Measurements from ENCODE around the gene TLR3.

TLR3 gene

DNA sequence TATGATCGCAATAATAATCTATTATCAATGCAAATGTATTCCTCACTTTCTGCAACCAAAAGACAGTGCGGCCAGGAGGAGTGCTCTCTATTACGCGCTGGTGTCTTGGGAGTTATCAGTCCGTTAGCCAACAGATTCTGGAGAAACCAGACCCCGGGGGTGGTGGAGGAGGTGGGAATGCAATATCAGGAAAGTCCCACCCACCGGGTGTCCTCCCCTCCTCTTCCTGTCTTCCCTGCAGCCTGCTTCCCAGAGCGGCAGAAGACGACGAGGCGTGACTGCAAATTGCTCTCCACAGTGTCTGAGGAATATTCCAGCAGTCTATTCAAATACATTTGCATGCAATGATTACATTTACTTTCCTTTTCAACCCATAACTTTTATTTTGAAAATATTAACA, 17.9 kb upstream of the TLR3 start:
- DNase-seq: no peak

DNA sequence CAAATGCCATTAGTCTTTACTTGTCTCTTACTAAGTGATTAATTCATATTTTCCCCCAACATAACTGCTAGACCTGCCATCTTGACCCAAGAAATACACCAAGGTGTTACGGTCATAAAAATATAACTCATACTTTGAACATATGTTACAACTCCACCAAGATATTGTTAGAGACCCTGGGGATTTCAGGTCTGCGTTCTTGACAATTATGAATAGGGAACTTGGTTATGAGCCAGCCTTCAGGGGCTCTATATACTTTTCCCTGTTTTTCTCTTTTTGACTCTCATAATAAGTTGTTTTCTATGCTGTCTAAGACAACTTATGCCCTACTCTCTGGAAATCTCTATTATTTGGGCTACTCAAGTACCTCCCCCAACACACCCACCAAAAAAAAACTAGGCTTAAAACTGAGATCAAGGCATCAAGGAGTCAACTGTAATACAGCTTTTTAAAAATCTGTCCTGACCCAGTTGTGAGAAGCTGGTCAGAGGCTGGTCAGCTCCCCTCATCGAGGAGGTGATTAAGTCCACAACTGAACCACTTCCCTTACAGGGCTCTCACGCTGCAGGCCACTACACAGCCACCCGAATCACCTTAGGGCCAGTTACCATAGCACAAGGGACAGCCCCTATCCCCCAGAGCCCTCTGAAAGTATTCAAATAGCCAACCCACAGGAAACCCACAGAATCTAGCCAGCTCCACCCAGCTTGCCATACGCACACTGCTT, 10.5 kb upstream of the TLR3 start:
- no peak for DNase-seq

DNA sequence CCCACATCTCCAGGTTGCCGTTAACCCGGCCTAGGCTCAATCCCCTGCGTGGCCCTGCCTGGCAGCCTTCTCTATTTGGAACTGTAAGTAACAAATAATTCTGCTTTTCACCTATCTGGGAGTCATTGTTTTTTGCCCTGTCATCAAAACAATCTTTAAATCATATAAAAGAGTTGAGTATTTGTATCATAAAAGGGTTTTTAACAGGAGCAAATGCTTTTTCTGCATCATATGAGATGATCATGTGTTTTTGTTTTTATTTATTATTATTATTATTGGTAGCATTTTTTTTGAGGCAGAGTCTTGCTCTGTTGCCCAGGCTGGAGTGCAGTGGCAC, 10.0 kb upstream of the TLR3 start:
- DNase-seq: no peak

DNA sequence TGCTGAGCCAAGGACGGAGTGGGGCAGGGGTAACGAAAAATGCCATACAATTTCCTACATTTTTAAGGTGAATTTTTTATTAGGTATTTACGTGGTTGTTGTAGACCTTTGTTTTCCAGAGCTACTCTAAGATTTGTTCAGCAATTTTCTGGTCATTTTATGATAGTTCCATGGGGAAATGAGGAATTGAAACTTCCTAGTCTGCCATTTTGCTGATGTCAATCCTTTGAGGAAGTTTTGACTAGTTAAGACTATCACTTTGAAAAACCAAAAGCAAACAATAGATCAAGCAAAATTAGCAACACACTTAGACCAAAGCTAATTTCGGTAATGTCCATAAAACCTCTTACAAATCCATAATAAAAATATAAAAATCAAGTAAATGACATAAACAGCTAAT, 7.0 kb upstream of the TLR3 start:
- DNase-seq: no peak

DNA sequence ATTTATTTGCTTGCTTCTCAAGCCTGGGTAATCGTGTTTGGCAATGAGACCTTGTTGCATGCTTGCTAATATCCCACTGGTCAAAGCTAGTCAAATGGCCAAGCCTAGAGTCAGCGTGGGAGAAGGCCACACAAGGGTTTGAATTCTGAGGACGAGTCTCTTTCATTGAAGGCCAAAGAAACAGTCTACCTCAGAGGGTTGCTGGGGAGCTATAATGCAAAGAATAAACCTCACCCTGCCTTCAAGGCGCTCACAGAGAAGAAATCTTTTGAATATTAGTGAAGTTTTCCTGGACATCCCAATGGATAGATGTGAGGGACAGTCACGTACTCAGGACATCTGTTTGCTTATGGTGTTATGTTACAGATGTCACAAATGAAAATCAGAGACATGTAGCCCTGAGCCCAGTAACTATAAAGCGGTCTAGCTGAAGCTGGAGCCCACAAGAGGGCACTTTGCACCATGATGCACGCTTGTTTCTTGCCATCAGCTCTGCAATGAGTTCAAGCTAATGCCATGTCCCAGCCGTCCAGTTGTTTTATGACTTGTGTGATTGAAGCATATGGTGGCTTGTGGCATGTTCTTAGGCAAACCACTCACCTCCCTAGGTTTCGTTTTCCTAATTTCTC, 1.1 kb upstream of the TLR3 start:
- DNase-seq: peak; percentile 6

DNA sequence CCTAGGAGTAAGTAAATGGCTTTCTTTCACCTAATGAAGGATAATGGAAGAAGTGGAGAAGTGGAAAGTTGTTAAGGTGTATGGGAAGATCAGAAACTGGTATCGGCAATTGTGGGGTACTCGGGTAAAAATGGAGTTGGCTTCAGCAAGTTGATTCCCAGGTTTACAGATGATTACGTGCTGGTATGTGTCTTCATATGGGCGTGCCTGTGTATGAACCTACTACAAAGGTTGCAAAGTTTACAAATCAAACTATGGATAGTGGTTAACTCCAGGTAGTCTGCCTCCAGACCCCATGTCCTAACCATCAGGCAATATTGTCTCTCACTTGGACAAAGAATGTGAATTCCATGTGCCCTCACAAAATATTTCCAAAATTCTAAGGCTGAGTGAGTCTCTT, 773 bp downstream of the TLR3 start:
- DNase-seq: no peak

DNA sequence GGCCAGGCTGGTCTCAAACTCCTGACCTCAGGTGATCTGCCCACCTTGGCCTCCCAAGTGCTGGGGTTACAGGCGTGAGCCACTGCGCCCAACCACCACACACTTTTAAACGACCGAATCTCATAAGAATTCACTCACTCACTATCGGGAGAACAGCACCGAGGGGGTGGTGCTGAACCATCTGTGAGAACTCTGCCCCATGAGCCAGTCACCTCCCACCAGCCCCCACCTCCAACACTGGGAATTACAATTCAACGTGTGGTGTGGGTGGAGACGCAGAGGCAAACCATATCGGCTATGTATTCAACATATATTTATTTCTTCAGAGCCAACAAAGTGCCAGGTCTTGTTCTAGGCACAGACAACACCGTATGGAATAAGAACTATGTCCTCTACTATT, 3.6 kb downstream of the TLR3 start:
- DNase-seq: no peak

DNA sequence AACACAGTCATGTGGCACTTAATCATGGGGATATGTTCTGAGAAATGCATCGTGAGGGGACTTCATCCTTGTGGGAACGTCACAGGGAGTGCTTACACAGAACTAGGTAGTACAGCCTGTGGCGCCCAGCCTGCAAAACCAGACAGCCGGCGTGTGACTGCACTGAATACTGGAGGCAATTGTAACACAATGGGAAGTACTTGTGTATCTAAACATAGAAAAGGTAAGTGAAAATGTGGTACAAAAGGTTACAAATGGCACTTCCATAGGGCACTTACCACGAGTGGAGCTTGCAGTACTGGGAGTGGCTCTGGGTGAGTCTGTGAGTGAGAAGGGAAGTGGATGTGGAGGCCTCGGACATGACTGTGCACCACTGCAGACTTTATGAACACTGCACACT, 5.2 kb downstream of the TLR3 start:
- no peak for DNase-seq

DNA sequence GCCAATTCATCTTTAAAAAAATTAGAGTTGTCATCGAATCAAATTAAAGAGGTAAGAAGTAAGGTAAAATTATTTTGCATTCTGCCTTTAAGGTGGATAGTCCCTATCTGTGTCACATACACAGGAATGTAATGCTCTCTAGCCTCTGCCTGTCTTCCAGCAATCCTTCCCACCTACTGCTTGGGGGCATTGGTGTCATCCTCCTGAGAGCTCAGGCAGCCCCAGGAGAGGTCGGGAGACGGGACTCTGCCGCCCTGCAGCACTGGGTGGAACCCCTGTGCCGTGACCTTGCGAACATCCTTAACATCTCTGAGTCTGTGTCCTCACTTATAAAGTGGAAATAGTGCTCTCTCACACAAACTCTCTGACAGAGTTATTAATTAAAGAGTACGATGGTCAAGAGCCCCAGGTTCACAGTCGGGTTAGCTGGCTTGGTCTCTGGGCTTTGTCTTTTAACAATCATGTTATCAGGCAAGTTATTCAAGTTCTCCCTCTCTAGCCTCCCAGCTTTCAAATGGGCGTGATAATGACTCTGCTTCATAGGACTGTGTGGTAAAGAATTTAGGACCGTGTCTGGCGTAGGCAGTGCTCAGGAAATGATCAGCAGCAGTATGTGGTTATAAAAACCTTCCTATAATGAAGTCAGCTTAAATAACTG, 10.2 kb downstream of the TLR3 start:
- no peak for DNase-seq

DNA sequence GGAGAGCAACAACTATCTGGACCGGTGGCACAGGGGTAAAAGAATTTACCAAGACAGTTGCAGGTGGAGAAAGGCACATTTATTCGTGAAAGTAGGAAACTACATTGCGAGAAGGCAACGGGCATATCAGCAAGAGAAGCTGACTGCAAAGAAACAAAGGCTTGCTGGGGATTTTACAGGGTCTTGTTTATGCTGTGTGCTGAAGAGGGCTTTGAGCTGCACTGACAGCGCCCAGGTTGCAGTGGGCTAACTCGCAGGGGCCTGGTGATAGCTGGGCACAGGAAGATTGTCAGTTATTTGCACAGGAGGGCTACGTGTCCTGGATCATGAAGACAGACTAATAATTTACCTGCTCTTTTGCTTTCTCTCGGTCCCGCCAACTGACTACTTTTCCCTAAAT, 10.7 kb downstream of the TLR3 start:
- no peak for DNase-seq

DNA sequence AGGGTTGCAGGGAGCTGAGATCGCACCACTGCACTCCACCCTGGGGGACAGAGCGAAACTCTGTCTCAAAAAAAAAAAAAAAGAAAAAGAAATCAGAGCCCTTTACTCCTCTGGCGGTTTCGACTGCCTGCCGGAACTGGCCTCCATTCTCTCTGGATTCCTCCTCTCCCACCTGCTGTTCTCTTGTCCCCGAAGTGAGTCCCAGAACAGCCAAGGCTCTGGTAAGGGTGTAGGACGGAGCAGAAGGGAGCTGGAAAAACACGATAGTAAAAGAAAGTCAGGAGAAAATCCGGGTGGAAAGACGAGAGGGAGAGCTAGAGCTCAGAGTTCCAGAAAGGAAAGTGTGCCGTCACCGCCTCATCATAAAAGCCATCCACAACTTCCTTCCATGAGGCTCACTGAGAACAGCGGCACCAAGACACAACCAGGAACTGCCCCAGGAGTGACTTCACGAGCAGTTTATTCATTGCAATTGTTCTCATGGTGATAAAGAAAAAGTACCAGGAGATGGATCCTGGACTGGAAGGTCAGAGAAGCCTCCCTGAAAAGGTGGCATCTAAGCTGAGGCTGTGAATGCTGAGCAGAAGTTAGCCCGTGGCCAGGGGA, 12.3 kb downstream of the TLR3 start:
- no peak for DNase-seq

DNA sequence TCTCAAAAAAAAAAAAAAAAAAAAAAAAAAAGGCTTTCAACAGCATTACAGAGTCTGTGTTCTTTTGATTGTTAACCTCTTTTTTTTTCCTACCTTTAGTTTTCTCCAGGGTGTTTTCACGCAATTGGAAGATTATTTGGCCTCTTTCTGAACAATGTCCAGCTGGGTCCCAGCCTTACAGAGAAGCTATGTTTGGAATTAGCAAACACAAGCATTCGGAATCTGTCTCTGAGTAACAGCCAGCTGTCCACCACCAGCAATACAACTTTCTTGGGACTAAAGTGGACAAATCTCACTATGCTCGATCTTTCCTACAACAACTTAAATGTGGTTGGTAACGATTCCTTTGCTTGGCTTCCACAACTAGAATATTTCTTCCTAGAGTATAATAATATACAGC, 13.3 kb downstream of the TLR3 start:
- no peak for DNase-seq

DNA sequence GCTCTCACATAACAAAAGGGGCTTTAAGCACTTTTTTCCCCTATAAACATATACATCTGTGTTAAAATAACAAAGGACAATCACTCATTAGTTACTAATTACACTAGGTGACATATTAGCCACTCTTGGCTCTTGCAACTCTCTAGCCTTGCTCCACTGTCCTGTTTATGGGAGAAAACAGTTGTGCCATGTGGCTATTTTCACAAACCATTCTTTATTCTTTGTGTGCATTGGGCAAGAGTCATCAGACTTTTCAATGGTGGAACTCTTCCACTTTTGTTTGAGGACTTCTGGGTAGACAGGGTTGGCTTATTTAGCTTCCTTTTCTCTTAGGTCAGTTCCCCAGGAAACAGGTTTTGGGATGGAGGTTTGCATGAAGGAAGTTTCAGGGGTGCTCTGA, 19.6 kb downstream of the TLR3 start:
- no peak for DNase-seq

DNA sequence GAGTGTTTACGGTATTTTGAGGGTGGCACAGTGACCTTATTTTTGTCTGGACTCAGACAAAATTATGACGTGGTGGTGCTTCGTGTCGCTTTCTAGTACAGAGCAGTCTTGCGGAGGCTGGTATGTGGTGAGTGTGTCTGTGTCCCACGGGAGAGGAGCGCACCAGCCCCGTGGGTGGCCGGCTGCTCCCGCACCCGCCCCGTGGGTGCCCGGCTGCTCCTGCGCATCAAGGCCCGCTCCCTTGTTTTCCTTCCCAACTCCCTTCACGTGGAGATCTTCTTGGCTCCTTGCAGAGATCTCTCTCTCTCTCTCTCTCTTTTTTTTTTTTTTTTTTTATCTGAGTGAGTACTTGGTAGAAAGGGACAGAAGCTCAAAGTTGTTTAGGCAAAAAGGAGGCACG, 23.3 kb downstream of the TLR3 start:
- no peak for DNase-seq

DNA sequence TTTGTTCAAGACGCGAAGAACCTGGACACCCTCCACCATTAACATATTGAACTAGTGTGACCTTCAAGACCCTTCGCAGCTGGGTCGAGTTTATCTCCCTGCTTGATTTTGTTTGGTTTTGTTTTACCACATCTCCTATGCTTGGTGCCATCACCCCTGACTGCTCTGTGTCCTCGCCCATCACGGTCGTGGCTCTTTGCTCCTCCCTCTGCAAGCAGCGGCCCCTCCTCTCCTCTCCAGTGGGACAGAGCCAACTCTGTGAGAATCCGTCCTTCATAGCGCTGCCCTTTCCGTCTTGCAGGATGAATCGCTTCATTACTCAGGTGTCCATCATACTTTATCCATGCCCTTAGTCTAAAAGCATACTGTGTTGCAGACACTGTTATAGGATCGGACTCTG, 26.4 kb downstream of the TLR3 start:
- DNase-seq: no peak

DNA sequence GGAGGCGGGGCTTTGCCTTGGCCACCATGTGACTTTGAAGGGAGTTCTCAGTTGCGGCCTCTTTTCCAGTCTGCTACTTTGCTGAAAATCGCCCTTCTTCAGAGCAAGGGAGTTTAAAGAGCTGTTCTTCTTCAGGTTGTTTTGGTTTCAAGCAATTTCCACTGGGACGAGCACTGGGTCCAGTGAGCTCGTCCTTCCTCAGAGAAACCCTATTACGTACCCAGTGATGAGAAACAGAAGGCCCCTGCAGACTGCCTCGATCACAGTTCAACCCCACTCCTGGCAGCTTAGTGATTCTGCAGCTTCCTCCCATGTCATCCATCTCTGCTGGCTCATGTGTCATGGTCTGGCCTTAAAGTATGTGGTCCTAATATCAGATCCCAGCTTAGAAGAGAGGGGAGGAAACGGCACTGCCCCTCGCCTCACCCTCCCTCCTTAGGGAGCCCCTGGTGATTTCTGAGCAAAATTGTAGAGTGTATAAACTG, 27.8 kb downstream of the TLR3 start:
- no peak for DNase-seq

DNA sequence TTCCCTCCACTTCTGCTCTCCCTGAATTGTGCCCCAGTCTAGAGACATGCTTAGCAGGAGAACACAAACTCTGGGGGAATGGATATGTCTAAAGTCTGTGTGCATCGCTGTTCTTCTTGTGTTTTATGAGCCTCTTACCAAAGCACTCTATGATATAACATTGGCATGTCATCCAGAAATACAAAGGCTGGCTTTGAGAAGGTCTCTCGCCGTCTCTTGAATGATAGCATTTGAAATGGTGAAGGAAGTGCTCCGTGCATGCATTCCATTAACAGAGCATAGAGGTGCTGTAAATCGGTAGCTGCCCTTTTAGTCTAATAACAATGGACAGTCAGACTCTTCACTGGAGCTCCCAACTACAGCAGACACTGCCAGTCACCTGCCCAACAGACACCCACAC, 28.4 kb downstream of the TLR3 start:
- DNase-seq: no peak

DNA sequence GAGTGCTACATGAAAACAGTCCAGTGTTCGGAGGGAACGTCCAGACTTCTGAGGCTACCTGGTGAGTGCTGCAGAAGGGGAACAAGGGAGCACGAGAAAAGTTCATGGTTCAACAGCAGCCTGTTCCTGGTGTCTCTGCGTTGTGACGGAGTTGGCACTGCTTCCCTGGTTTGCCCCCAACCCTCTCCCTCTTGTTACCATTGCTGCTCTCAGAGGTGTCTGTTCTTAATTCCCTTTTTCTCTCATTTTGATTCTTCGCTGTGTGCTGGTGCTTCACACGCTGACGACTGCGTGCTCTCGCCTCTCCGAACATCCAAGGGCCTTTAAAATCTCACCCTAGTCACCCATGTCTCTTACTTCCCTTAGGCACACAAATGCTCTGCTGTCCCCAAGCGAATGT, 34.0 kb downstream of the TLR3 start:
- no peak for DNase-seq

DNA sequence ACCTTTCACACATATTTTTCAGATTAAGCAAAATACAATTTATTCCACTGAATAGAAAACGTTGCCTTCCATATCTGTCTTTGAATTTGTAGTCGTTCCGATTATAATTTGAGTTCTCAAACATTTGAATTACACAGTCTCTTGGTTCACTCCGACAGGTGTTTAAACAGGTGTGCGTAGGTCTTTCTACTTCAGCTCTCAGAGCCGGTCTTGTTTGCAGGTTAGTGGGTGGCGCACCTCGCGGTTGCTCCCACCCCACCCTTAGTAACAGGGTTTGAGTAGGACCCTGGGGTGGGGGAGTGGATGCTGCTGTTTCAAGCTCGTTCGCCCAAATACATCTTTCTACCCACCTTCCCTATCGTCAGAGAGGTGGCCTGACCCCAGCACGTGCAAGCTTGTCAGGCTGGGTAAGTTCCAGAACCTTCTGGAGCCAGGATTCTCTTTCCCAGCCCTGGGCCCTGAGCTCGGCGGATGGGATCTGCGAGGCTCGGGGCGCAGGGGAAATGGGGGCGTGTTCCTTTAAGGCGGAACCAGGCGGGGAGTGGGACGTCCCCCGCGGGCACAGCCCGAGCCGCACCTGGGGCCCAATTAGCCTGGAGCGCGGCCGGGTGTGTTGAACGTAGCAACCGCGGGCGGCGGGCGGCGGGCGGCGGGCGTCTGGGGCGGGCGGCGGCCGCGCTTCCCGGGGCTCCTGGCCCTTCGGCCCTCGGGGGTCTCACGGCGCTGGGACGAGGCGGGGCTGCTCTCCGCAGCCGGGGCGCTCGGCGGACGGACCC, 35.3 kb downstream of the TLR3 start, which contains the start of gene FAM149A:
TSS of gene FAM149A (plus strand) at position 591 of the 776 bp plus-strand sequence.
- peak; percentile 19 for DNase-seq

DNA sequence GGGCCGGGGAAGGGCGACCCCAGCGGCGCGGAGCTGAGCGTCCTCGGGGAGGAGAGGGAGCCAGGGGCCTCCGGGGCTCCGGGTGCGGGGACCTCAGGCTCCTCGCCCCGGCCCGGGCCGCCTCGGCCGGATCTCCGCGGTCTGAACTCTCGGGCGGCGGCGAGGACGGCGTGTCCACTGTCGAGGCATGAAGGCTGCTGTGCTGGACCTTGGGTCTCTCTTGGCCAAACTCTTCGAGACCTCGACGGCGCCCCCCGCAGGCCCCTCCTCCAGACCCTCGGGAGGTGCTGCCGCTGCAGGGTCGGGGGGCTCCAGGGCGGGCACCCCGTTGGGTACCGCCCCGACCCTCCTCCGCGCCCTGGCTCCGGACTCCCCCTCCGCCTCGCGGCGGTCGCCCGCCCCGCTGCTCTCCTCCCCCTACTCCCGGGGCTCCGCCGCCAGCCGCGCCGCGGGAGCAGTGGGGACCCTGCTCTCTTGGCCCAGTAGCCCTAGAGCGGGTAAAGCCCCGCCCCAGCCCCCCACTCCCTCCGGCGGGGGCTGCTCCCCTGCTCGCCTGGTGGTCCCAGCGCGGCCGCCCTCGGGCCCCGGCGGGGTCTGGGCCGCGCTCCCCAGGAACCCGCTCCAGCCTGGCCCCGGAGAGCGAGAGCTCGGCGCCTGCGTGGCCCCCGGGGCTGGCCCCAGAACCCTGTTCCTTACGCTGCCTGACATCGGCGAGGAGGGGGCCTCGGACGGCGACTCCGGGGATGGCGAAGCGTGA, 36.1 kb downstream of the TLR3 start:
- no peak for DNase-seq

DNA sequence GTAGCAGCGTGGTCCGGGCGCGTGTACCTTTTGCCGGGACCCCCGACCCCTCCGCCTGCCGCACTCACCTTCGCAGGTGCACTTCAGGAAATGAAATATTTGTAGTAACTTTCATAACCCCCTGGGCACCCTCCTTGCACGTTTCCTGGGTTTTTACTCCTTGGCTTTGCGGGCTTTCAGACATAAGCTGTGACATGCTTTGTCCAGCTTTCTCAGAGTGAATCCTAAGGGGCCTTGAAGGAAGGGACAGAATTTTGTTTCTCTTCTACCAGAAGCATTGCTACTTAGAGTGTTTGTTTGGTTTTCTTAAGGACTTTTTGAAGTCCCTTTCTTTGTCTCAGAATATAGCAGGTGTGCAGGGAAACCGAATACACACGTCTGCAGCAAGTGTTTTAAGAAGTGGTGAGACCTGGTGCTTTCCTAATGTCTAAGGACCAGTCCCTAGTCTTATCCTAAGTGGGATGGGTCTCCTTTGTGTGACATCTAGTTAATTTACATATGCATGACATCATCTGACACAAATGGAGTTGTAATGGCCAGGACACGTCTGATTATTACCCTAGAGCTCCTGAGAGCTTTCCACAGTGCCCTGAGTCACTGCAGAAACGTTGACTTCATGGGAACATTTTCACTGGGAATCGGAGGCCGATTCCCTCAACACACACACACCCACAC, 36.8 kb downstream of the TLR3 start:
- DNase-seq: no peak

DNA sequence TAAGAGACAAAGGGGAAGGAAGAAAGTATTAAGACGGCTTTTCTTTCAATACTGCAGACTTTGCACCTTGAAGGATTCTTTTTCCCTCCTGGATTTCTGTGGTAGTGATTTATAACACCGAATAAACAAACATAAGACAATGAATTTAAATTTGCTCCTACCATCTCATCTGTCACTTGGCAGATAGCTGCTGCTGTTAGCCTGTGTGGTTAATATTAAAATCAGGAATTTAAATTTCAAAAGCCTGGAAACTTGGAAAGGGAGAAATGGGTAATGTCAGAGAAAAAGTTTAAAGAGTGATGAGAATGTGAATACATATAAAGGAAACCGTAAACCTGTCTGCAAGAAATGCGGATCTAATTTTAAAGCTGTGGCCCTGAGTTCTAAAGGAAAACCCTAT, 39.0 kb downstream of the TLR3 start:
- no peak for DNase-seq

Measured in stimulated activated naive CD4-positive, alpha-beta T cell treated with Interleukin-2 at 50 U/mL for 16 hours (primary cell).